Jurkat, Clone E6-1 (cell line): Measurements from ENCODE around the gene FARS2.

Source experiments
- DNase-seq: peaks from one replicate; pipeline ENCODE4 v3.0.0-alpha.2; 2011; ENCODE audit warnings: low read depth, low spot score
- H3K4me3 ChIP-seq: 2 replicates; pipeline ENCODE4 v1.5.1; 2011; ENCODE audit warnings: mild to moderate bottlenecking, low read length, control low read depth, moderate library complexity

FARS2 gene

DNA sequence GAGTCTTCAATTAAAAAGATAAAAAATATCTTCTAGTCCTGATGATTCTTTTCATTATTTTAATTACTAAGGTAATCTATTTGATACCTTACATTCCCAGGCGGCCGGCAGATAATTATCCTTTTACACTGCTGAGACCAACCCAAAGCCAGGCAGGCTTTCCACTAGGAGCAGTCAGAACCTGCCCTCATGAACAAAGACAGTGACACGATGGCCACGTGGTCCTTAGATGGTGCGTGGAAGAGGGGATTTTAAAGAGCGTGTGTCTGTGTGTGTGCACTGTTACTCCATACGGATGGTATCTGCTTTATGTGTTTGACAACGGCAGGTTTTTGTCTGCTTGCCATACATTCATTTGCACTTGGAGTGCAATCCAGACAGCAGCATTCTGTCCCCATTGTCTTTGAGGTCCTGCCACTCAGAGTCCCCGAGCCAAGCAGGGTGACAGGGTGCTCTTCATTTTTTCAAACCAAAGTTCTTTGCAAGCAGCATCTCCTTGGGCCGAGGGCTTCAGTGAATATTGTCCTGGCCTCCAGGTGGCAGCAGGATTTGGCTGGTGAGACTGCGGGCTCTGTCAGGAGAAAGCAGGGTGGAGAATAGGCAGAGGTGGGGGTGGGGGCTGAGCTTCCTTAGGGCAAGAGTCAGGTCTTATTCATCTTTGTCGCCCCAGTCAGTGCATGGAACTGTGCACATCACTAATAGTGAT is 484.9 kb downstream of the FARS2 start:
- H3K4me3 ChIP-seq, result no peak overlapping the region
- peak; percentile 32 for DNase-seq

DNA sequence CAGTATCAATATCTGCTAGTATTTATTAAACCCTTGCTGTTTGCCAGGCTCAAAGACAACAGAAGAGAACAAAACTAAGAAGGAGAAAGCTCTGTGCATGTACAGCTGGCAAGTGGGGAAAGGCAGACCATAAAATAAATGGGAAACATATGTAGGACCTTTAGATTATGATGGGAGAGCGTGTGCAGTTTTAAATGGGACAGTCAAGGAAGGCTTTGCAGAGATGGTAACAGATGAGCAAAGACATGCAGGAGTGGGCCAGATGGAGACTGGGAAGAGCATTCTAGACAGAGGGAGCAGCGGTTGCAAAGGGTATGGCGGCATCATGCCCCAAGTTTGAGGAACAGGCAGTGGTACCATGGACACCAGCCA is 485.4 kb downstream of the FARS2 start:
- no peak overlapping the region for H3K4me3 ChIP-seq
- DNase-seq, result no peak

DNA sequence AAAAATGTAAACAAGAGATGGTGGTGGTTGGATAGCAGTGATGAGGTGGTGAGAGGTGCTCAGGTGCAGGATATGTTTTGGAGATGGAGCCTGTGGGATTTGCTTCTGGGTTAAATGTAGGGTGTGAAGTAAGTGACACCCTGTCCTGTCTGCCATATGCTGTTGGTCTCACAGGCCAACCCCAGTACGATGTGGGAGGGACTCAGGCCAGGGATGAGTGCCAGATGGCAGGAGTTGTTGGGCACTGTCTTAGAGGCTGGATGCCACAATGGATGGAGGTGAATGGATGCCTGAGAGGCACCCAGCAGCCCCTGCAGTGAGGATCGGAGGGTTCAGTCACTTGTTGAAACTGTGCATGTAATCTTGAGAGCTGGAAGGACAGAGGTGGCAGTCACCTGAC is 486.1 kb downstream of the FARS2 start:
- H3K4me3 ChIP-seq, result no peak overlapping the region
- no peak for DNase-seq

DNA sequence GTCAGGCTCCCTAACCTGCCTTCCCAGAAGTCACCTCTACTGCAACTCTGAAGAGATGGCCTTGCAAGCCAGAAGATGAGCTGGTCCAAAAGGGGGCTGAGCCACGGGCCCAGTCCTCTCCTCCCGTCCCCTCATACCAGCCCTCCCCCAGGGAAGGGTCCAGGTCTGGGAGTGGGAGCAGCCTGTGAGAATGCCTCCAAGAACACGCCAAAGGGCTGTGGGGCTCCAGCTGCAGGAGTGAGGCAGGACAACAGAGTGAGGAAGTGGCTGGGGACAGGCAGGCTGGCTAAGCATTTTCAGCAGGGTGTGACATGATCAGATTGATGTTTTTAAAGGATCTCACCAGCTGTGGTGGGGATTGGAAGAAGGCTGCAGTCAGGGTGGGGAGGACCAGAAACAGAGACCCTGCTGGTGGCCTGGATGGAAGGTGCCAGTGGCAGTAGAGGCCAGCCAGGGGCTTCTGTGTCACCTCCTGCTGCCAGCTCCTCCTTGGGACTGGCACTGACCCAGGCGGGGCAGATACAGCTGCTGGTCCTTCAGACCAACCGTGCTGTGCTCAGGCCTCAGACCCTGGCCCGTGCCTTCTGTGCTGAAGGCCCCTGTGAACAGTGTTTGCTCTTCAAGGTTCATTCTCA is 487.8 kb downstream of the FARS2 start:
- H3K4me3 ChIP-seq, result no peak overlapping the region

DNA sequence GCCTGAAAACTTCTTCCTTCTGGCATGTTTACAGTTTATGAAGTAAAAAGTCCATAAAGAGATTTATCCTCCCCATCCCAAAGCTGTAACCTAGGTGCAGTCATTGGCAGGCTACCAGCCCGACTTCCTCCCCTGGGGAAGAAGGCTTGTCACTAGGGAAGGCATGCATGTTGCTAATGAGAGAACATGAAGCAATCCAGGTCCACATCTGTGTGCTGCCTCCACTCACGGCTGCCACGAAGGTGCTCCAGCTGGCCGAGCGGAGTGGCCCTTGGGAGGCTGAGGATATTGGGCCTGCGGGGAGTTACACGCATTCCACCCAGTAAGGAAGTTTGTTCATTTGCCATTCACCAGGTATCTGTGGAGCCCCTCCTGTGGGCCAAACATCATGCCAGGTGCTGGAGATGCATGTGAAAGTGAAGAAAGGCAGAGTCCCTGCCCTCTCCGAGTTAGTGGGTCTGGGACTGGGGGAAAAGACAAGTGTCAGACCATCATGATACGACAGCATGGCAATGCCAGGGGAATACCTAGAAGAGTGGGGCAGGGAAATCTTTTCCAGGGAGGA is 488.4 kb downstream of the FARS2 start:
- DNase-seq, result no peak
- no peak overlapping the region for H3K4me3 ChIP-seq

More for the DNA sequence above, 487.8 kb downstream of the FARS2 start:
- DNase-seq, result no peak

DNA sequence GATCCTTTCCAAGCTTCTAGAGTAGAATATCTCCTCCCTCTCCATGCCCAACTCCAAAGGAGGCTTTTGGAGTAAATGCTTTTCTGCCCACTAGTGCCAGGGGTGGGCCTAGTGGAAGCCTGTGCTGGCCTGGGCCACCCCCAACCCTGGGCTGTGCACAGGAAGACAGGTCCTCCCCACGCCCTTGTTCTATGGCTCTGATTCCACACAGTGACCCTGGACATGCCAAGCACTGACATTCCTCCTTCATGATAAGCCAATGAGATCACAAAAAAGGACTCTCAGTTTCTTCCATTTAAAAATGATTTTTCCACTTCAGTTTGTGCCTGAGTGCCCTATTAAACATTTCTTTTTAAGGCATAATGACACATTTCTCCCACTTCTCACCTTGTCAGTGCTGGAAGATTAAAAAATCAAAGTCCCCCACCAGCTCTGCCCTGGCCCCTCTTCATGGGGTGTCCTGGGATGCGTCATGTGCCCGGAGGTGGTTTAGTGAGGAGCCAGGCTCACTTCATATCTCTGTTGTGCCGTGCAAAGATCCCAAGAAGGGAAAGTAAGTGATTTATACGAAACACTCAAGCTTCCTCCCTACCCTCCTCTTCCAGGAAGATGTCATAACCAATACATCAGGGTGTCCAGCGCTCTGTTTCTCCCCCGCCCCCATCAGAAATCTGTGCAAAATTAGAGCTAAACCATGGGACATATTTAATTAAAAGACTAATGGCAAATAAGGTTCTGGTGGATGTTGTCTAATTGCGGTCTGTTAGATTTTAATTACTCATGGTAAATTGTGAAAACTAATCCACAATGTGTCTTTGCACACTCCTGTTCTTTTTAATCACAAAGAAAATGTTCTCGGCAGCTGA is 490.4 kb downstream of the FARS2 start:
- no peak for DNase-seq
- H3K4me3 ChIP-seq, result no peak overlapping the region

DNA sequence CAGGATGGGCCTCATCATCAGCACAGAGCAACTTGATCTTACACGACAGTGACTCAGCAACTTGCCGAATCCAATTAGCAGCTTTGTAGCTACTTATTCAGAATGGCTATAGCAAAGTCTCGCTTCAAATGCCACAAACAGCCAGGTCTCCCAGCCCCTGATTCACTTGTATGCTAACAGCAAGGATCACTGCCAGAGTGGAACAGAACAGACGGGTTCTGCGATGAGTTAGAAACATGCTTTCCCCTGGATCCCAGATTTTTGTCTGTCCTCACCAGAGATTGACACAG is 491.0 kb downstream of the FARS2 start:
- peak; percentile 43 for DNase-seq
- no peak overlapping the region for H3K4me3 ChIP-seq

DNA sequence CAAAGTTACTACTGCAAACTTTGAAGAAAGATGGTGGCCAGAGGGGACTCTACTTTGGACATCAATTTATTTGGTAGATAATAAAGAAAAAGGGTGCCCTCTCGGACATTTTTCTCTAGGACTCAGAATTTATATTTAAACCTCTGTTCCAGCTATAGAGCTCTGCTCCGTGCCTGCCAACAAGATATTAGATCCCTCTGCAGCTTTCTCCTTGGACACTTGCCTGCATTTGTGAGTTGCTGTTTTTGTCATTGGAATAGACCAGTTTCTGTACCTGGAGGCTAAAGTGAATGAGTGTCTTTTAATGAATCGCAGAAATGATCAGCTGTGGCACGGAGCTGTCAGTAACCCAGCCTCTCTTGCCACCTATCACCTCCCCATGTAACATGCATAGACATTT is 491.9 kb downstream of the FARS2 start:
- DNase-seq, result no peak
- no peak overlapping the region for H3K4me3 ChIP-seq

DNA sequence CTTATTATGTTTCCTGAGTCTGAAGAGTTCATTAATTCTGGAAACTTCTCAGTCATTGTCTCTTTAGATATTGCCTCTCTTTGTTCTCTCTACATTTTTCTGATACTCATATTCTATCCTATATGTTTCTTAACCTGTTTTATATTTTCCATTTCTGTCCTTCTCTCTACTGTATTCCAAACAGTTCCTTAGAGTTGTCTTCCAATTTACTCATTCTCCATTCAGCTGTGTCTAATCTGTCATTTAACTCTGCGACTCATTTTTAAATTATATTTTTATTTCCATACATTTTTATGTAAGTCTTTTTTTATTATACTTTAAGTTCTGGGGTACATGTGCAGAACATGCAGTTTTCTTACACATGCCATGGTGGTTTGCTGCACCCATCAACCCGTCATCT is 493.6 kb downstream of the FARS2 start:
- no peak overlapping the region for H3K4me3 ChIP-seq
- no peak for DNase-seq

DNA sequence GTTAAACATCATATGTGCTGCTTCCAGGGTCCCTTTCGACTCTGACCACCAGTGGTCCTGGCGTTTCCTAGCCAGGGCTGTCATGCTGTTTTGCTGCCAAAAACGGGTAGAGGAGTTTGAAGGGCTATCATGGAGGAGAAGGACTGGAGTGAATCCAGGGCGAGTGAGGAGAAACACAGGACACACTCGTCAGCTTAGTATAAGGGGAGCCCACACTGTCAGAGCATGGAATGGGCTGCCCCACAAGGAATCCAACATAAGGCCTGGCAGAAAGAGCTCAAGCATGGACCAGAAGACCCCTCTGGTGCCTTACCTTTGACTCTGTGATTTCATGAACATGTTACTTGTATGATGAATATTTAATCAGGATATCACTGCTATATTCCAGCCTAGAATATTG is 498.3 kb downstream of the FARS2 start:
- no peak overlapping the region for H3K4me3 ChIP-seq
- DNase-seq, result no peak

DNA sequence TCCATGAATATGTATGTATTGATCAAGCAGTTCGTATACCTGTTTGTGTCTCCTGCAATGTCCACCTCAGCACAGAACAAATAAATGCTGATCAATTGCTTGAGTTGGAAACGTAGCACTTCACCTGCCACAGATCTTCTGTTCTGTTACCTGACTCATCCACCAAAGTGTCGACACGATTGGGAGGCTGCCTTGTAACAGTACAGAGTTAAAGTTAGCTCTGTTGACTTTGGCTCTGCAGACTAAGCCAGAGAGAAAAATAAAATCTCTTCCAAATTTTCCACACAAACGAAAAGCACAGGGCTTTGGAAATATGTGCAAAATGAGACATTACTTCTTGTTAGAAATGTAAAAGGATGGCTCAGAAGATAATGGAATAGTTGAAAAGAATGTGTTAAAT is 500.1 kb downstream of the FARS2 start:
- no peak for DNase-seq
- no peak overlapping the region for H3K4me3 ChIP-seq

DNA sequence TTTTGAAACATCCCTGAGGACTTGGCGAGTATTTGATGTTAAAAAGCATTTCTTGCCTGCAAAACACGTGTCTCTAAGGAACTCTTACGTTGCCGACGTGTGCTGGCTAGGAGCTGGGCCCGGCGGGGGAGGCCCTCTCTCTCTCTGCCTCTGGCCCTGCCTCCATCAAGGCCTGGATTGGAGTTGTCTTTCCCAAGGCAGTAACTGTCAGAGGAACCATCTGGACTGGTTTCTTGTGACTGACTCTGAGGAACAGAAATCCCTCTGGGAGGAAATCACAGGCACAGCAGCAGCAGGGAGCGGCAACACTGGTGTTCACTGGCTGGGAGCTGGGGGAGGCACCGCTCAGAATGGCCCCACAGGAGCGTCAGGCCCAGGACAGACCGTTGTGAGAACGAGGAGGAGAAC is 501.3 kb downstream of the FARS2 start:
- no peak for DNase-seq
- H3K4me3 ChIP-seq, result no peak overlapping the region

DNA sequence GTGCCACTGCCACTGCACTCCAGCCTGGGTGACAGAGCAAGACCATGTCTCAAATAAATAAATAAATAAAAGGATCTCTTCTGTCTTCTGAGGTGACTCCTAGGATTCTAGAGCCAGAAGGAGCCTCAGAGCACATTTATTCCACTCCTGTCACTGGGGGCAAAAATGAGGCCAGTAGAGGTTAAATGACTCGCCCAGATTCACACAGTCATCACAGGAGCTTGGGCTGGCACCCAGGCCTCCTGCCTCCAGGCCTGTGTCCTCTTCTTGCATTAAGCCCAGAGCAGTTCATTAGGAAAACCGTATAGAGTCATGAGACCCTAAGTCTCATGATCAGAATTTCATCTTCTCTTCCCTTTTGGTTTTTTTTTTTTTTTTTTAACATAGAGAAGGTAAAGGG is 502.1 kb downstream of the FARS2 start:
- no peak for DNase-seq
- no peak overlapping the region for H3K4me3 ChIP-seq

DNA sequence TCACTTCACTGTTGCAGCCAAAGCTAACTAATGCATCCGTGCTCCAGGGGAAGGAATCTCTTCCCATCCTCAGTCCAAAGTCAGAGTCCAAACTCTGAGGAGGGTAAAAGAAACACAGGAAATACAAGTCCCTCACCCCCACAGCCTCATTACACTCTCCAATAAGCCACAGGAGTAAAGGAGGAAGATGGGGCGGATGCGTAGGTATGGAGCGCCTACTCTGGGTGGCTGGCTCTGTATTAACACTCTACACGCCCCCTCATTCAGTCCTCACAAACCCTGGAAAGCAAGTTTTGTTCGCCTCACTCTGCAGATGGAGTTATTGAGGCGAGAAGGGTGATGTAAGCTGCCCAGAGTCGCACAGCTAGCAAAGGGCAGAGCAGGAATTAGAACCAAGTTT is 502.6 kb downstream of the FARS2 start:
- no peak overlapping the region for H3K4me3 ChIP-seq
- DNase-seq, result no peak

DNA sequence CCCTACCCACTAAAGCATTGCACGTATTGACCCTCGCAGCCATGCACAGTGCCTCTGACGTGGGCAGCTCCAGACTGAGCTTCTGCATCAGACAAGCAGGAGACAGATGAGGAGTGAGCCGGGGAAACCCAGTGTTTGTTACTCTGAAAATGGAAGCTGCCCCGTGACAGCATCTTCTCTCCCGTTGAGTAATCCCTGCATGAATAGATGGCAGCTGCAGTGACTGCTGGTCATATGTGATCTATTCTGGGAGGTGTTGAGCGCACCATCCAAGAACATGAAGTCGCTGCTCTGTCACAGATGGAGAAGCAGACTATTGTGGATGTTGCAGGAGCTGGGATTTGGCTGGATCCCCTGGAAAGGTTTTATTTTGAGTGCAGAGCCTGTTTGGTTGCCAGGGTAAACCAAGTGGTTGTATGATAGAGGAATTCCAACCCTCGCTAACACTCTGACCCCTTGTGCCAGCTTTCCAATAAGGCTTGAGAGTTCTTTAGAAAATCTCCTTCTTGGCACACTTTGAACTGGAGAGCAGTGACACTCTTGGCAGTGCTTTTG is 503.2 kb downstream of the FARS2 start:
- H3K4me3 ChIP-seq, result no peak overlapping the region
- DNase-seq, result no peak

DNA sequence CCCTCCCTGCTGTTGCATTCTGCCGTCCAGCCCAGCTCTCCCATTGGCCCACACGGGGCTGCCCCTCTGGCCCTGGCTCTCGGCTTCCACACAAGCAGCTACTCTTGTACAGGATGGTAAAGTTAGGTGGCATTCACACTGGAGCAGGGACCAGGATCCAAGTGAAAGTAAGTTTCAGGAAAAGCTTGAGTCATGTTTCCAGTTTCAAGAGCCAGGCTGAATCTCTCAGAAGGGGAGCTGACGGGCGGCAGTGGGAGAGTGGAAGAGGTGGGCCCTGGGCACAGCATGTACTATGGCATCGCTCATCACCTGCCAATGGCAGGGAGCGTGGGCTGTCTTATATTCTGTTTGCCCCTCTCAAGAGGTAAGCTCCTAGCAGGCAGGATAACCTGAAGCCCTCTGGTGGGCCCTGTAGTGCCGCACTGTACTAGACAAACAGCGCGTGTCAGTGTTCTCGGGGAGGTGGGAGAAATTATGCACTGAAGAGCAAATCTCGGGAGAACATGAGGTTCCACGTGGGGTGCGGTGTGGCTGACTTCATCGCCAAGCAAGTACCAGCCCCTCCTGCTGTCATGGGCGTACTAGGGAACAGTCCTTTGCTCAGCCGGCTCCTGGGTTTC is 503.9 kb downstream of the FARS2 start:
- no peak overlapping the region for H3K4me3 ChIP-seq
- DNase-seq, result no peak

DNA sequence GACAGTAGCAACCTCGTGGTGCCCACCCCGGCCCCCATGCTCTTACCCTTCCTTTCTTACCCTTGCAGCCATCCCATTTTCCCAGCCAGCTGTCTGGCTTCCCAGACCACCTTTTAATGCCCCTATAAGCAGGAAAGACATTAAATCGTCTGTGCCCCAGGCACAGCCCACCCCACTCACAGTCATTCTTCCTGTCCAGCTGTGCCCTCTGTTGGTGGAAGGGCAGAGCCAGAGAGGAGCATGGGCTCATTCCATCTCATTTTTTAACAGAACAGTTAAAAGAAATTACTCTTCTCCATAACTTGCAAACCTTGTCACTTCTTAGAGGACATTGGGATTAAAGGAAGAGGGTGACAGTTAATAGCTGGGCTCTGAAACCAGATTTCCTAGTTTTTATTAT is 504.9 kb downstream of the FARS2 start:
- no peak overlapping the region for H3K4me3 ChIP-seq
- DNase-seq, result no peak

DNA sequence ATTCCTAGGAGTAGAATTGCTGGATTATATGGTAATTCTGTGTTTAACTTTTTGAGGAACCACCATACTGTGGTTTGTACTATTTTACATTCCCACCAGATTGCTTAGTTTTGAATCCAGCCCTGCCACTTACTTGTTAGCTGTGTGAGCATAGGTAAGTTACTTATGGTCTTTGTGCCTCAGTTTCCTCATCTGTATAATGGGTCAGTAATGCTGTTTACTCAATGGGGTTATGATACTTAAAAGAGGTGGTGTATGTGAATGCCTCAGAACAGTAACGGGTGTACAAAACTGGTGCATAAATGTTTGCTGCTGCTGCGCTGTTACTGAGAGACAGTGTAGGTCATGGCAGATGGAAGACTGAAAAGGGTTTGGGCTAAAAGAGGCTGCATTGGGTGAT is 506.2 kb downstream of the FARS2 start:
- no peak overlapping the region for H3K4me3 ChIP-seq
- no peak for DNase-seq

DNA sequence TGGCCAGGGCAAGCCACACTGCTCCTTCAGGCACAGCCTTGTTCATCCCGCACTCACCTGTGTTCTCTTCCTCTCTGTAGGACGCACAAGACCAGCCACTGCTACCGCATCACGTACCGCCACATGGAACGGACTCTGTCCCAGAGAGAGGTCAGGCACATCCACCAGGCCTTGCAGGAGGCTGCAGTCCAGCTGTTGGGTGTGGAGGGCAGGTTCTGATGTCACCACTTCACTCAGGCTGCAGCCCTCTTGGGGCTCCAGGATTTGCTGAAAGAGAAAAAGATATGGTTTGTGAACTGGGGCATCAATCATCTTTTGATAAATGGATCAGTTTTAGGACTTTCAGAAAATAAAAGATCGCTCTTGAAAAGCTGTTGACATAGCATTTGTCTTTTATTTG is 509.9 kb downstream of the FARS2 start:
- no peak overlapping the region for H3K4me3 ChIP-seq
- no peak for DNase-seq
